HCT116 (cell line): ENCODE measurements around the gene ZNF140. TPM values are rescaled to one million over a fixed set of nuclear protein-coding genes. Genes with fewer than 3 reads are reported as not detected.

ENCODE experiments used
- ATAC-seq: fragments of 200-7000 bp; cut with Tn5 transposase; 2 replicates; pipeline ENCODE4 v1.9.1; 2020; ENCODE audit warnings: mild to moderate bottlenecking, moderate library complexity
- BruUV-seq: library from RNA; stranded (reverse); fragments of 400-500 nt; replicated peaks from 2 replicates; lab custom pipeline; 2021; lab: Mats Ljungman, UMichigan
- CTCF ChIA-PET: fragments of 300-600 bp; sonication (Branson Sonifier 250); formaldehyde crosslinking; loops from one replicate; lab custom pipeline; 2021; ENCODE audit warnings: antibody characterized with exemption; lab: Charles Lee
- POLR2A ChIA-PET: fragments of 300-600, 350-600 bp; sonication (Branson Sonifier 250); formaldehyde crosslinking; loops from one replicate; lab custom pipeline; 2021; ENCODE audit warnings: antibody characterized with exemption; lab: Charles Lee
- RAD21 ChIA-PET, 2 experiments: fragments of 300-600 bp; sonication (Branson Sonifier 250); formaldehyde crosslinking; loops; one replicate each; lab custom pipeline; 2023; ENCODE audit warnings: low total read pairs in 2 of 2; ENCODE audit not compliant: uncharacterized antibody in 2 of 2, unreplicated experiment in 2 of 2, low non-redundant PET in 1 of 2; lab: Charles Lee
- DNase-seq: peaks from one replicate; pipeline ENCODE4 v3.0.0-alpha.2; 2010; ENCODE audit warnings: low read depth, low spot score
- H2AFZ ChIP-seq: fragments of 200-600 bp; shearing (Covaris generic), sonication (generic); 2 replicates; pipeline ENCODE4 v1.6.1; 2017; ENCODE audit warnings: low read depth, mixed run types, mixed read lengths, antibody characterized with exemption, low read length; ENCODE audit not compliant: poor library complexity, severe bottlenecking
- H3K27ac ChIP-seq: 2 replicates; pipeline ENCODE4 v1.5.1; 2012; ENCODE audit warnings: low read depth, low read length
- H3K27me3 ChIP-seq: fragments of 200-600 bp; sonication (generic); 2 replicates; pipeline ENCODE4 v1.6.1; 2016; ENCODE audit warnings: mixed run types, low read length, mixed read lengths; ENCODE audit not compliant: insufficient read depth
- H3K36me3 ChIP-seq, 2 experiments: fragments of 200-500 bp in 1 of 2; fragments of 200-600 bp in 1 of 2; sonication (Bioruptor generic) in 1 of 2; sonication (generic) in 1 of 2; 2 replicates each; pipeline versions ENCODE4 v1.5.1 to v1.6.1; 2014 to 2016; ENCODE audit warnings: low read length in 2 of 2, inconsistent platforms in 1 of 2, mixed read lengths in 1 of 2, mixed run types in 1 of 2; ENCODE audit not compliant: insufficient read depth in 2 of 2, control insufficient read depth in 1 of 2
- H3K4me1 ChIP-seq, 2 experiments: fragments of 200-600 bp in 1 of 2; sonication (generic) in 1 of 2; 2 replicates each; pipeline versions ENCODE4 v1.5.1 to v1.6.1; 2012 to 2017; ENCODE audit warnings: low read length in 2 of 2, inconsistent platforms in 1 of 2, mild to moderate bottlenecking in 1 of 2, mixed read lengths in 1 of 2, mixed run types in 1 of 2, moderate library complexity in 1 of 2; ENCODE audit not compliant: insufficient read depth in 2 of 2, control insufficient read depth in 1 of 2
- H3K4me2 ChIP-seq: fragments of 200-600 bp; sonication (generic); 2 replicates; pipeline ENCODE4 v1.6.1; 2017; ENCODE audit warnings: mixed run types, low read length, mixed read lengths
- H3K4me3 ChIP-seq, 2 experiments: fragments of 200-600 bp in 1 of 2; sonication (generic) in 1 of 2; replicated peaks in 1 of 2; 2 replicates each; pipeline ENCODE4 v1.5.1; 2011 to 2016; ENCODE audit warnings: low read length in 2 of 2, control low read depth in 1 of 2, low read depth in 1 of 2, mild to moderate bottlenecking in 1 of 2, mixed read lengths in 1 of 2, mixed run types in 1 of 2
- H3K79me2 ChIP-seq: fragments of 200-600 bp; sonication (generic); 2 replicates; pipeline ENCODE4 v1.6.1; 2017; ENCODE audit warnings: mild to moderate bottlenecking, mixed run types, low read length, moderate library complexity, mixed read lengths; ENCODE audit not compliant: insufficient read depth
- H3K9ac ChIP-seq: fragments of 200-600 bp; sonication (generic); 2 replicates; pipeline ENCODE4 v1.6.1; 2016; ENCODE audit warnings: low read length, mixed read lengths
- H3K9me2 ChIP-seq: fragments of 200-600 bp; sonication (generic), shearing (Covaris generic); 2 replicates; pipeline ENCODE4 v1.6.1; 2017; ENCODE audit warnings: mixed run types, mild to moderate bottlenecking, moderate library complexity; ENCODE audit not compliant: insufficient read depth
- H3K9me3 ChIP-seq, 2 experiments: fragments of 200-500 bp in 1 of 2; fragments of 200-600 bp in 1 of 2; sonication (Bioruptor generic) in 1 of 2; sonication (generic) in 1 of 2; 2 replicates each; pipeline ENCODE4 v1.6.1; 2014 to 2017; ENCODE audit warnings: low read length in 2 of 2, mixed read lengths in 2 of 2, inconsistent platforms in 1 of 2, low read depth in 1 of 2, mild to moderate bottlenecking in 1 of 2, mixed run types in 1 of 2, moderate library complexity in 1 of 2; ENCODE audit not compliant: control insufficient read depth in 1 of 2, insufficient read depth in 1 of 2
- H4K20me1 ChIP-seq: fragments of 200-600 bp; sonication (generic), shearing (Covaris generic); 2 replicates; pipeline ENCODE4 v1.6.1; 2017; ENCODE audit warnings: mixed run types, mild to moderate bottlenecking, moderate library complexity; ENCODE audit not compliant: insufficient read depth
- CBX3 ChIP-seq: IDR thresholded peaks from 2 replicates; pipeline ENCODE4 v1.6.1; 2012; ENCODE audit warnings: low read depth
- CEBPB ChIP-seq: IDR thresholded peaks from 2 replicates; pipeline ENCODE4 v1.6.1; 2012; ENCODE audit warnings: low read depth
- EZH2 ChIP-seq: fragments of 200-600 bp; sonication (generic); IDR thresholded peaks from 2 replicates; pipeline ENCODE4 v1.6.1; 2017; ENCODE audit warnings: antibody characterized with exemption, mixed run types
- EZH2phosphoT487 ChIP-seq: fragments of 200-600 bp; IDR thresholded peaks from 2 replicates; pipeline ENCODE4 v1.6.1; 2018; ENCODE audit warnings: antibody characterized with exemption, borderline replicate concordance
- JUND ChIP-seq: IDR thresholded peaks from 2 replicates; pipeline ENCODE4 v1.6.1; 2012
- POLR2AphosphoS5 ChIP-seq: IDR thresholded peaks from 2 replicates; pipeline ENCODE4 v1.6.1; 2011; ENCODE audit warnings: mild to moderate bottlenecking, low read depth, low read length, moderate library complexity
- SP1 ChIP-seq: IDR thresholded peaks from 2 replicates; pipeline ENCODE4 v1.6.1; 2012; ENCODE audit warnings: low read depth
- SRF ChIP-seq: IDR thresholded peaks from 2 replicates; pipeline ENCODE4 v1.6.1; 2012; ENCODE audit warnings: low read depth
- ZNF274 ChIP-seq: fragments of 200-500 bp; sonication (Bioruptor generic); IDR thresholded peaks from 2 replicates; pipeline ENCODE4 v1.6.1; 2014; ENCODE audit warnings: mild to moderate bottlenecking, low read depth, low read length, inconsistent platforms
- intact Hi-C: fragments of 100-400 bp; cut with micrococcal nuclease; formaldehyde crosslinking; loops from 2 replicates; pipeline ENCODE4 v1.10.0; 2022
- total RNA-seq: library from RNA; stranded (reverse); gene quantifications from one replicate; pipeline ENCODE4 v1.2.1, GENCODE V29; 2021; ENCODE audit not compliant: unreplicated experiment
- TF ChIP-seq, protein P1 (sequence below): IDR thresholded peaks from 2 replicates; pipeline ENCODE4 v1.6.1; 2012; ENCODE audit warnings: low read depth

Gene ZNF140
- total RNA-seq, 1 experiment from 2014 or later: not detected

DNA sequence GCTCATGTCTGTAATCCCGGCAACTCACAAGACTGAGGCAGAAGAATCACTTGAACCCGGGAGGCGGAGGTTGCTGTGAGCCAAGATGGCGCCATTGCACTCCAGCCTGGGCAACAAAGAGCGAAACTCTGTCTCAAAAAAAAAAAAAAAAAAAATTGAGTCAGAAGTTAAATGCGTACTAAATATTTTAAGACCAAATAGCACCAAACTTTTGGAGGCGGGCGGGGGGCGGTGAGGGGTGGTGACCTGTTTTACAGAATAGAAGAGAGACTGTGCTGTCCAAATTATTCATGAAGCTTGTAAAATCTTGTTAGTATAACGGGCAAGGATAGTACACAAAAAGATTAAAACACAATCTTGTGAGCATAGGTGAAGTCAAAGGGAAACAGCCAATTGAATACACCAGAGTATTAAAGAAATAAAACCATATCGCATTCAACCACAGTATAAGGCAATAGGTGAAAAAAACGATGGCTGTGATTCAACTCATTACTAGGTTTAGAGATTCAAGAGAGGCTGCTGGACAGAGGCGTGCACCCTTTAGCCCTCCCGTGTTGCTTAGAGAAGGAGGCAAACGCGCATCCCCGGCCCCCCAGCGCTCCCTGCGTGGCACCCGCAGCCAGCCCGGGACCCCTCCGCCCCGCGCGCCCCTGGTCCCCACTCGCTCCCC is 48.8 kb downstream of the ZNF140 start (continued):
- TF ChIP-seq, protein P1, sequence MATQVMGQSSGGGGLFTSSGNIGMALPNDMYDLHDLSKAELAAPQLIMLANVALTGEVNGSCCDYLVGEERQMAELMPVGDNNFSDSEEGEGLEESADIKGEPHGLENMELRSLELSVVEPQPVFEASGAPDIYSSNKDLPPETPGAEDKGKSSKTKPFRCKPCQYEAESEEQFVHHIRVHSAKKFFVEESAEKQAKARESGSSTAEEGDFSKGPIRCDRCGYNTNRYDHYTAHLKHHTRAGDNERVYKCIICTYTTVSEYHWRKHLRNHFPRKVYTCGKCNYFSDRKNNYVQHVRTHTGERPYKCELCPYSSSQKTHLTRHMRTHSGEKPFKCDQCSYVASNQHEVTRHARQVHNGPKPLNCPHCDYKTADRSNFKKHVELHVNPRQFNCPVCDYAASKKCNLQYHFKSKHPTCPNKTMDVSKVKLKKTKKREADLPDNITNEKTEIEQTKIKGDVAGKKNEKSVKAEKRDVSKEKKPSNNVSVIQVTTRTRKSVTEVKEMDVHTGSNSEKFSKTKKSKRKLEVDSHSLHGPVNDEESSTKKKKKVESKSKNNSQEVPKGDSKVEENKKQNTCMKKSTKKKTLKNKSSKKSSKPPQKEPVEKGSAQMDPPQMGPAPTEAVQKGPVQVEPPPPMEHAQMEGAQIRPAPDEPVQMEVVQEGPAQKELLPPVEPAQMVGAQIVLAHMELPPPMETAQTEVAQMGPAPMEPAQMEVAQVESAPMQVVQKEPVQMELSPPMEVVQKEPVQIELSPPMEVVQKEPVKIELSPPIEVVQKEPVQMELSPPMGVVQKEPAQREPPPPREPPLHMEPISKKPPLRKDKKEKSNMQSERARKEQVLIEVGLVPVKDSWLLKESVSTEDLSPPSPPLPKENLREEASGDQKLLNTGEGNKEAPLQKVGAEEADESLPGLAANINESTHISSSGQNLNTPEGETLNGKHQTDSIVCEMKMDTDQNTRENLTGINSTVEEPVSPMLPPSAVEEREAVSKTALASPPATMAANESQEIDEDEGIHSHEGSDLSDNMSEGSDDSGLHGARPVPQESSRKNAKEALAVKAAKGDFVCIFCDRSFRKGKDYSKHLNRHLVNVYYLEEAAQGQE: no peak
- TF ChIP-seq SP1: no peak

DNA sequence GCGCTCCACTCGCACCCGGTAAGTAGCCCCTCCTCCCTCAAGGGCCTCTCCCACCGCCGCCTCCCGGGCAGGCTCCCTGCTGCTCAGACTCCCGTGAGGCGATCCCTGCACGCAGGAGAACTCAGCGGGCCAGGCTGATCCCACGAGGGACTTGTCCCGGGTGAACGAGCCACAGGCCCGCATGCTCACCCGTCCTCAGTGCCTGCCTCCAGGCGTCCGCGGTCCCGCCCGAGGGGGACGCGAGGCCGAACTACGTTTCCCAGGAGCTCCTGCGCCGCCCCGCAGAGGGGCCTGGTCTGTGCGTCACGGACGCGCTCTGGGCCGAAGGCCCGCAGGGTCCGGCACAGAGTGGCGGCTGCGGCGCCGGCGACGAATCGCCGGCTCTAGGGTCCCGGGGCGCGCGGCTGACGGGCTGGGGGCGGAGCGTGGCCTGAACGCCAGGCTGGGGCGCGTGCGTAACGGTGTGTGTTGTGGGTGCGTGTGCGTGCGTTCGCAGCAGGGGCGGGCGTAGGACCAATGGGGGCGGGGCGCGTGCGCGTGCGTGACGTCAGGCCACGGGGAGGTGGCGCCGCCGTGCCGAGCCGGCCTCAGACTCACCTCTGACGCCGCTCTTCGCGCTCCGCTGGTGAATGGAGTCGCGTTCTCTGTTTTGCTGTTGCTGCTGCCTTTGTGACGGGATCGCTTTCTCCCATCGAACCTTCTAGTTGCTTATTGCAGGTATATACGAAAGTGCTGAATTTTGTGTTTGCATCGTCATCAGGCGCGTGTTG is 49.5 kb downstream of the ZNF140 start, which contains the start of the genes ZNF10 and ZNF891:
Gene ZNF10 (plus strand): TSS at position 590 of the 770 bp plus-strand sequence. CDS start 13,866 bp downstream, outside the sequence.
Gene ZNF891 (minus strand): TSS at position 237 of the 770 bp plus-strand sequence. CDS start 8,356 bp downstream, outside the sequence.
- no peak within 1 kb of the TSS for H2AFZ ChIP-seq
- ChIA-PET CTCF (no interaction called here), RAD21 (no interaction called here), POLR2A (no interaction called here)
- no peak within 1 kb of the TSS for H3K4me3 ChIP-seq
- H3K36me3 ChIP-seq: no peaks in the 10 kb centered on the region
- no peaks in the 10 kb centered on the region for H3K9me2 ChIP-seq
- no TSS peak for BruUV-seq
- no peaks in the 10 kb centered on the region for H3K27me3 ChIP-seq
- H3K9me3 ChIP-seq: peaks cover 5 to 10% of the 10 kb centered on the region in 2 experiments; a peak in 2 of 4 replicates
- no peak within 1 kb of the TSS for H3K9ac ChIP-seq
- no peak for ATAC-seq
- no peaks in the 10 kb centered on the region for H3K79me2 ChIP-seq
- TF ChIP-seq EZH2phosphoT487 (no peak), SRF (no peak), ZNF274 (no peak), EZH2 (no peak), CBX3 (no peak), JUND (no peak), POLR2AphosphoS5 (no peak), CEBPB (no peak)
- TF ChIP-seq, protein P1: no peak
- H3K27ac ChIP-seq: no peak within 1 kb of the TSS
- H3K4me2 ChIP-seq: no peak within 1 kb of the TSS
- no peaks in the 10 kb centered on the region for H4K20me1 ChIP-seq
- no peaks in the 10 kb centered on the region for H3K4me1 ChIP-seq
- no peak for DNase-seq
- intact Hi-C loops: no loop called here
